GM12875 (cell line): ENCODE results near the gene LONP2.
"Not testable (repeated sequence)": the region's sequence is repeated elsewhere in the genome, so short reads cannot be mapped to it uniquely, and the experiment has no call there.

Experiments used
- H3K4me3 ChIP-seq: one replicate; pipeline ENCODE4 v1.5.1; 2011; ENCODE audit warnings: low read depth, low read length, control low read depth
- TF ChIP-seq, protein P1 (sequence below): IDR thresholded peaks from 2 replicates; pipeline ENCODE4 v1.5.1; 2011; ENCODE audit warnings: low read depth, mild to moderate bottlenecking, control low read depth, inconsistent platforms, low read length, moderate library complexity, borderline replicate concordance; ENCODE audit not compliant: insufficient read depth

LONP2 gene

GRCh38 chr16:48308535-48308934, 64.4 kb downstream of the LONP2 start:
- no peak overlapping the region for H3K4me3 ChIP-seq
- TF ChIP-seq, protein P1, sequence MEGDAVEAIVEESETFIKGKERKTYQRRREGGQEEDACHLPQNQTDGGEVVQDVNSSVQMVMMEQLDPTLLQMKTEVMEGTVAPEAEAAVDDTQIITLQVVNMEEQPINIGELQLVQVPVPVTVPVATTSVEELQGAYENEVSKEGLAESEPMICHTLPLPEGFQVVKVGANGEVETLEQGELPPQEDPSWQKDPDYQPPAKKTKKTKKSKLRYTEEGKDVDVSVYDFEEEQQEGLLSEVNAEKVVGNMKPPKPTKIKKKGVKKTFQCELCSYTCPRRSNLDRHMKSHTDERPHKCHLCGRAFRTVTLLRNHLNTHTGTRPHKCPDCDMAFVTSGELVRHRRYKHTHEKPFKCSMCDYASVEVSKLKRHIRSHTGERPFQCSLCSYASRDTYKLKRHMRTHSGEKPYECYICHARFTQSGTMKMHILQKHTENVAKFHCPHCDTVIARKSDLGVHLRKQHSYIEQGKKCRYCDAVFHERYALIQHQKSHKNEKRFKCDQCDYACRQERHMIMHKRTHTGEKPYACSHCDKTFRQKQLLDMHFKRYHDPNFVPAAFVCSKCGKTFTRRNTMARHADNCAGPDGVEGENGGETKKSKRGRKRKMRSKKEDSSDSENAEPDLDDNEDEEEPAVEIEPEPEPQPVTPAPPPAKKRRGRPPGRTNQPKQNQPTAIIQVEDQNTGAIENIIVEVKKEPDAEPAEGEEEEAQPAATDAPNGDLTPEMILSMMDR, result no peak

DNA sequence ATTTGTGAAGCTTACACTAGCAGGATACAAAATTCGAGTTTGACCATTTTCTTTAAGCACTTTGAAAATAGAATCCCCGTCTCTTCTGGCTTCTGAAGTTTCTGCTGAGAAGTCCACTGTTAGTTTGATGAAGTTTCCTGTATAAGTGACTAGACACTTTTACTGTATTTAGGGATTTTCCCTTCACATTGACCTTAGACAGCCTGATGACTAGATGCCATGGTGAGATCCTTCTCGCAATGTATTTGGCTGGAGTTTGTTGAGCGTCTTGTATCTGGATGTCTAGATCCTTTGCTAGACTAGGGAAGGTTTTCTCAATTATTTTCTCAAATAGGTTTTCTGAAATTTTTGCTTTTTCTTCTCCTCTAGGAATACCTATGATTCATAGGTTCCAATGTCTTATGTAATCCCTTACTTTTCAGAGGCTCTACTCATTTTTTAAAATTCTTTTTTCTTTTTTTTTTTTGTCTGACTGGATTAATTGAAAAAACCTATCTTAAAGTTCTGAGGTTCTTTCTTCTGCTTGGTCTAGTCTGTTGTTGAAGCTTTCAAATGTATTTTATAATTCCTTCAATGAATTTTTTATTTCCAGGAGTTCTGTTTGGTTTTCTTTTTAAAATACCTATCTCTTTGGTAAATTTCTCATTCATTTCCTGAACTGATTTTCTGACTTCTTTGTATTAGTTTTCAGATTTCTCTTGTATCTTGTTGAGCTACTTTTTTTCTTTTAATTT, 67.0 kb downstream of the LONP2 start:
- TF ChIP-seq, protein P1, result no peak
- H3K4me3 ChIP-seq, result no peak overlapping the region

DNA sequence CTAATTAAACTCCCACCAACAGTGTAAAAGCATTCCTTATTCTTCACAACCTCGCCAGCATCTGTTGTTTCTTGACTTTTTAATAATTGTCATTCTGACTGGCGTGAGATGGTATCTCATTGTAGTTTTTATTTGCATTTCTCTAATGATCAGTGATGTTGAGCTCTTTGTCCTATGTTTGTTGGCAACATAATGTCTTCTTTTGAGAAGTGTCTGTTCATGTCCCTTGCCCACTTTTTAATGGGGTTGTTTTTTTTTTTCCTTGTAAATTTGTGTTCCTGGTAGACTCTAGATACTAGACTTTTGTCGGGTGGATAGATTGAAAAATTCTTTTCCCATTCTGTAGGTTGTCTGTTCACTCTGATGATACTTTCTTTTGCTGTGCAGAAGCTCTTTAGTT, 69.8 kb downstream of the LONP2 start:
- not testable (repeated sequence) for H3K4me3 ChIP-seq

GRCh38 chr16:48317026-48317425, 72.9 kb downstream of the LONP2 start:
- TF ChIP-seq, protein P1, result no peak
- no peak overlapping the region for H3K4me3 ChIP-seq

GRCh38 chr16:48317614-48318315, 73.7 kb downstream of the LONP2 start:
- H3K4me3 ChIP-seq, result no peak overlapping the region
- TF ChIP-seq, protein P1, result no peak

DNA sequence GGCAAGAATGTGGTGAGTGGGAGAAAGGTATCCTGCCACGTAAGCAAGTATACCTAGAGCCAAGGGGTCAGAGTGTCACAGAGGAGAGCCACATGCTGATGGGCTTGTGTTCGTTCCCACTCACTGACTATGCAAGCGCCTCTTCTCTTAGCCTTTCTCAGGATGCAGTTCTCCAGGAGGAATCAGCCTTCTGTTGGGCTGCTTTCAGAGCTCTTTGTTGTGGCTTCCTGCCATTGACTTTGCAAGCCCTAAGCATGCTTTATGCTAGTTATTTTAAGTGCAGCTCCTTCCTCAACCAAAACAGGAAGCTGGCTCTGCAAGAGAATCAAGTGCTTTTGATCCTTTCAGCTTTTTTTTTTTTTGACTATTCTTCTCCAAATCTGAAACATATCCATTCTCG, 74.5 kb downstream of the LONP2 start:
- no peak overlapping the region for H3K4me3 ChIP-seq

DNA sequence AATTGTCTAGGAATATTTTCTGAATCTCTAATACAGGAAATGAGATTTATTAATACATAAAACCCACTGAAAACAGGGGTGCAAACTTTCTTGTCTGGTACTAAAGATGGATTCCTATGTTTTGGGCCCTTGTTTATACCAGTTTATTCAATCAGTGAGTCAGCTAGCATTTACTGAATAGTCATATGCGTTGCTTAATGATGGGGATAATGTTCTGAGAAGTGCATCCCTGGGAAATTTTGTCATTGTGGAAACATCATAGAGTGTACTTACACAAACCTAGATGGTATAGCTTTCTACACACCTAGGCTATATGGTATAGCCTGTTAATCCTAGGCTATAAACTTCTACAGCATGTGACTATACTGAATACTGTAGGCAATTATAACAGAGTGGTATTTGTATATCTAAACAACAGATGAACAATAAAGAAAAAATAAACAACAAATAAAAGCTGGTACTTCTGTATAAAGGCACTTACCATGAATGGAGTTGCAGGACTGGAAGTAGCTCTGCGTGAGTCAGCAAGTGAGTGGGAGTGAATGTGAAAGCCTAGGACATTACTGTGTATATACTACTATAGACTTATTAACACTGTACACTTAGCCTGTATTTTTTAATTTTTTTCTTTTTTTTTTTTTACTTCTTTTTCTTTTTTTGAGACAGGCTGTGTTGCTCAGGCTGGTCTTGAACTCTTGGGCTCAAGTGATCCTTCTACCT, 77.4 kb downstream of the LONP2 start:
- no peak overlapping the region for H3K4me3 ChIP-seq
- TF ChIP-seq, protein P1, result no peak

More for the DNA sequence above, 74.5 kb downstream of the LONP2 start:
- TF ChIP-seq, protein P1, result no peak
